ENCODE results near the gene SOX1.

DNA sequence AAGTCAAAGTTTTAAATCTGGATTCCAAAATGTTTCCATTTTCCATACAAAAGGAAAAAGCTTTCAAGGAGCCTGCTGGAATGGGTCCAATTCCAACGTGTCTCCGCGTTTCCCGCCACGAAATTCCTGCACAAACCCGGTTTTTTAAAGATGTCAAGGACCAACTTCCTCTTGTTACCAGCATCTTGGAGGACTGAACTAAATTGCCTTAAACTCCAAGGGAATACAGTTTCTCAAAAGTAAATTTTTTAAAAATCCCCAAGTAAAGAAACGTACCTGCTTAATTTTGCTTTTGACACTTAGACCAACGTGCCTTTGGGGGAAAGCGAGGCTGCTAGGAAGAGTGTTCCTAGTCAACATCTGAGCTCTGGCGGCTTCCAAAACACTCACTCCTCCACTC lies 12.3 kb upstream of the SOX1 start:
- TF ChIP-seq, protein P1, sequence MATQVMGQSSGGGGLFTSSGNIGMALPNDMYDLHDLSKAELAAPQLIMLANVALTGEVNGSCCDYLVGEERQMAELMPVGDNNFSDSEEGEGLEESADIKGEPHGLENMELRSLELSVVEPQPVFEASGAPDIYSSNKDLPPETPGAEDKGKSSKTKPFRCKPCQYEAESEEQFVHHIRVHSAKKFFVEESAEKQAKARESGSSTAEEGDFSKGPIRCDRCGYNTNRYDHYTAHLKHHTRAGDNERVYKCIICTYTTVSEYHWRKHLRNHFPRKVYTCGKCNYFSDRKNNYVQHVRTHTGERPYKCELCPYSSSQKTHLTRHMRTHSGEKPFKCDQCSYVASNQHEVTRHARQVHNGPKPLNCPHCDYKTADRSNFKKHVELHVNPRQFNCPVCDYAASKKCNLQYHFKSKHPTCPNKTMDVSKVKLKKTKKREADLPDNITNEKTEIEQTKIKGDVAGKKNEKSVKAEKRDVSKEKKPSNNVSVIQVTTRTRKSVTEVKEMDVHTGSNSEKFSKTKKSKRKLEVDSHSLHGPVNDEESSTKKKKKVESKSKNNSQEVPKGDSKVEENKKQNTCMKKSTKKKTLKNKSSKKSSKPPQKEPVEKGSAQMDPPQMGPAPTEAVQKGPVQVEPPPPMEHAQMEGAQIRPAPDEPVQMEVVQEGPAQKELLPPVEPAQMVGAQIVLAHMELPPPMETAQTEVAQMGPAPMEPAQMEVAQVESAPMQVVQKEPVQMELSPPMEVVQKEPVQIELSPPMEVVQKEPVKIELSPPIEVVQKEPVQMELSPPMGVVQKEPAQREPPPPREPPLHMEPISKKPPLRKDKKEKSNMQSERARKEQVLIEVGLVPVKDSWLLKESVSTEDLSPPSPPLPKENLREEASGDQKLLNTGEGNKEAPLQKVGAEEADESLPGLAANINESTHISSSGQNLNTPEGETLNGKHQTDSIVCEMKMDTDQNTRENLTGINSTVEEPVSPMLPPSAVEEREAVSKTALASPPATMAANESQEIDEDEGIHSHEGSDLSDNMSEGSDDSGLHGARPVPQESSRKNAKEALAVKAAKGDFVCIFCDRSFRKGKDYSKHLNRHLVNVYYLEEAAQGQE (IDR thresholded peaks at IDR 0.05; ENCODE audit: borderline replicate concordance) = no peak
- TF ChIP-seq, protein P2, sequence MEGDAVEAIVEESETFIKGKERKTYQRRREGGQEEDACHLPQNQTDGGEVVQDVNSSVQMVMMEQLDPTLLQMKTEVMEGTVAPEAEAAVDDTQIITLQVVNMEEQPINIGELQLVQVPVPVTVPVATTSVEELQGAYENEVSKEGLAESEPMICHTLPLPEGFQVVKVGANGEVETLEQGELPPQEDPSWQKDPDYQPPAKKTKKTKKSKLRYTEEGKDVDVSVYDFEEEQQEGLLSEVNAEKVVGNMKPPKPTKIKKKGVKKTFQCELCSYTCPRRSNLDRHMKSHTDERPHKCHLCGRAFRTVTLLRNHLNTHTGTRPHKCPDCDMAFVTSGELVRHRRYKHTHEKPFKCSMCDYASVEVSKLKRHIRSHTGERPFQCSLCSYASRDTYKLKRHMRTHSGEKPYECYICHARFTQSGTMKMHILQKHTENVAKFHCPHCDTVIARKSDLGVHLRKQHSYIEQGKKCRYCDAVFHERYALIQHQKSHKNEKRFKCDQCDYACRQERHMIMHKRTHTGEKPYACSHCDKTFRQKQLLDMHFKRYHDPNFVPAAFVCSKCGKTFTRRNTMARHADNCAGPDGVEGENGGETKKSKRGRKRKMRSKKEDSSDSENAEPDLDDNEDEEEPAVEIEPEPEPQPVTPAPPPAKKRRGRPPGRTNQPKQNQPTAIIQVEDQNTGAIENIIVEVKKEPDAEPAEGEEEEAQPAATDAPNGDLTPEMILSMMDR (IDR thresholded peaks at IDR 0.05; ENCODE audit: poor library complexity, severe bottlenecking) = no peak
- TF ChIP-seq EP300 (conservative IDR thresholded peaks at IDR 0.05; ENCODE audit: poor library complexity, severe bottlenecking) = no peak
- TF ChIP-seq POLR2AphosphoS5 (IDR thresholded peaks at IDR 0.05) = no peak
- TF ChIP-seq EZH2 (IDR thresholded peaks at IDR 0.05; ENCODE audit: borderline replicate concordance, insufficient read depth, low read length, poor library complexity, severe bottlenecking) = no peak
- no peak for TF ChIP-seq MXI1 (conservative IDR thresholded peaks at IDR 0.05; ENCODE audit: poor library complexity, severe bottlenecking)
